ENCODE data around the gene COTL1. TPM values are rescaled to one million over a fixed set of nuclear protein-coding genes. Genes with fewer than 3 reads are reported as not detected.

The COTL1 gene
- polyA plus RNA-seq, 2 of the 4 experiments (the other 2 are of a cell fraction): 89.7 to 372 TPM

DNA sequence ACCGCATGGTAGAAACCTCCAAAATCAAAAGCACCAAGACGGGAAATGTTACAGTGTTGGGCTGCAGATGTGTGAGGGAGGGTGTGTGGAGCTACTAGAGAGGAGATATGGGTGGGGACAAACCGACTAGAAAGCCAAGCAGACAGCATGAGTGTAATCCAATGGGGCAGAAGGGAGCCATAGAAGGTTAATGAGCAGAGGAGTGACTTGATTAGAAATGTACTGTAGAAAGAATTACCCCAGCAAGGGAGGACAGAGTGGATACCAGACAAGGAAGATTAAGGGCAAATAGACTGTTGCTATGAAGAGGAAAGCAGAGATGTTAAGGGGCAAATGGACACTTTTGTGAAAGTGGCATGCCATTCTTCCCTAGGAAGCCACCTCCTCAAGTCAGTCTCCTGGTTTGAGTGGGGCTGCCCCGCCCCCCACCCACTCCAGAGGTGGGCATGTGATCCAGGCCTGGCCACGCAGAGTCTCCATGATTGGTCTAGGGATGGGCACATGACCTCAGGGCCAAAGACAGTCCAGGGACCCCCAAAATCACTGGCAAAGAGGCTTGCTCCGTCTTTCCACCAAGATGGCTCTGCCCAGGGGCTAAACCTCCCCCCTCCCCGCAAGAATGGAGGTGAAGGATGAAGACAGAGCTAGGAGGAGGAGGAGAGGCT is 4.3 kb downstream of the COTL1 start (continued):
- TF ChIP-seq, protein P1, sequence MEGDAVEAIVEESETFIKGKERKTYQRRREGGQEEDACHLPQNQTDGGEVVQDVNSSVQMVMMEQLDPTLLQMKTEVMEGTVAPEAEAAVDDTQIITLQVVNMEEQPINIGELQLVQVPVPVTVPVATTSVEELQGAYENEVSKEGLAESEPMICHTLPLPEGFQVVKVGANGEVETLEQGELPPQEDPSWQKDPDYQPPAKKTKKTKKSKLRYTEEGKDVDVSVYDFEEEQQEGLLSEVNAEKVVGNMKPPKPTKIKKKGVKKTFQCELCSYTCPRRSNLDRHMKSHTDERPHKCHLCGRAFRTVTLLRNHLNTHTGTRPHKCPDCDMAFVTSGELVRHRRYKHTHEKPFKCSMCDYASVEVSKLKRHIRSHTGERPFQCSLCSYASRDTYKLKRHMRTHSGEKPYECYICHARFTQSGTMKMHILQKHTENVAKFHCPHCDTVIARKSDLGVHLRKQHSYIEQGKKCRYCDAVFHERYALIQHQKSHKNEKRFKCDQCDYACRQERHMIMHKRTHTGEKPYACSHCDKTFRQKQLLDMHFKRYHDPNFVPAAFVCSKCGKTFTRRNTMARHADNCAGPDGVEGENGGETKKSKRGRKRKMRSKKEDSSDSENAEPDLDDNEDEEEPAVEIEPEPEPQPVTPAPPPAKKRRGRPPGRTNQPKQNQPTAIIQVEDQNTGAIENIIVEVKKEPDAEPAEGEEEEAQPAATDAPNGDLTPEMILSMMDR (IDR thresholded peaks at IDR 0.05): no peak

DNA sequence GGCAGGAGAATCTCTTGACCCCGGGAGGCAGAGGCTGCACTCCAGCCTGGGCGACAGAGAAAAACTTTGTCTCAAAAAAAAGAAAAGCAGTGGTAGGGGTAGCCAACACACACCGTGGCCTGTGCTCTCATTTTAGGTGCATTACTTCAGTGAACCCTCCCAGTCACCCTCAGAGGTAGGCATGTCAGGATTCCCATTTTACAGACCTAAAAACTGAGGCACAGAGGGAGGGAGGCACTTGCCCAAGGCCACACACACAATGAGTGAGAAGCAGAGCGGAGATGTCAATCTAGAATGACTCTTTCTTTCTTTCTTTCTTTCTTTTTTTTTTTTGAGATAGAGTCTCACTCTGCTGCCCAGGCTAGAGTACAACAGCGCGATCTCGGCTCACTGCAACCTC is 5.2 kb downstream of the COTL1 start:
- FAIRE-seq (no peak), DNase-seq (ENCODE audit: low read depth in 1 of 2, low spot score in 1 of 2) (no peak), ATAC-seq (no peak)
- Histone ChIP-seq H3K4me1 (peaks cover 28% of the 10 kb centered on the region), H3K27ac (no peak overlapping the region), H3K4me3 (no peak overlapping the region), H3K9me3 (no peaks in the 10 kb centered on the region), H3K4me2 (no peak overlapping the region)
- ChIA-PET POLR2A (no interaction called here), CTCF (interaction anchor here (0.7 to 4.8 kb wide), 6 partner anchors 10 to 113 kb away, joined by 3 to 30 read pairs (median 10); no protein-coding TSS in a partner anchor)
- no peak for TF ChIP-seq FOSB (CRISPR knock-in tag; IDR thresholded peaks at IDR 0.05)
- no peak for TF ChIP-seq CBX2 (IDR thresholded peaks at IDR 0.05; ENCODE audit: borderline replicate concordance, low read depth)
- TF ChIP-seq PBX3 (IDR thresholded peaks at IDR 0.05): no peak
- TF ChIP-seq CBX8 (IDR thresholded peaks at IDR 0.05): no peak
- no peak for TF ChIP-seq ESRRA (IDR thresholded peaks at IDR 0.05; ENCODE audit: borderline replicate concordance, low read length)
- no peak for TF ChIP-seq NPAS2 (CRISPR knock-in tag; IDR thresholded peaks at IDR 0.05; ENCODE audit: borderline replicate concordance)
- TF ChIP-seq, protein P2, sequence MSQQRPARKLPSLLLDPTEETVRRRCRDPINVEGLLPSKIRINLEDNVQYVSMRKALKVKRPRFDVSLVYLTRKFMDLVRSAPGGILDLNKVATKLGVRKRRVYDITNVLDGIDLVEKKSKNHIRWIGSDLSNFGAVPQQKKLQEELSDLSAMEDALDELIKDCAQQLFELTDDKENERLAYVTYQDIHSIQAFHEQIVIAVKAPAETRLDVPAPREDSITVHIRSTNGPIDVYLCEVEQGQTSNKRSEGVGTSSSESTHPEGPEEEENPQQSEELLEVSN (IDR thresholded peaks at IDR 0.05; ENCODE audit: borderline replicate concordance, low read depth): no peak
- no peak for TF ChIP-seq KDM1A (IDR thresholded peaks at IDR 0.05; ENCODE audit: low read depth)
- TF ChIP-seq TP53 (CRISPR knock-in tag; IDR thresholded peaks at IDR 0.05): no peak
- no peak for TF ChIP-seq RNF2 (IDR thresholded peaks at IDR 0.05; ENCODE audit: borderline replicate concordance, low read depth)
- TF ChIP-seq RFX5 (IDR thresholded peaks at IDR 0.05): no peak
- TF ChIP-seq FOSL2 (IDR thresholded peaks at IDR 0.05): no peak
- no peak for TF ChIP-seq FOSL2 (CRISPR knock-in tag; IDR thresholded peaks at IDR 0.05)
- TF ChIP-seq USF2 (IDR thresholded peaks at IDR 0.05): no peak
- no peak for TF ChIP-seq EP300 (IDR thresholded peaks at IDR 0.05)
- TF ChIP-seq HOXA7 (CRISPR knock-in tag; IDR thresholded peaks at IDR 0.05): no peak
- TF ChIP-seq EHF (CRISPR knock-in tag; IDR thresholded peaks at IDR 0.05): no peak
- no peak for TF ChIP-seq POLR2A (IDR thresholded peaks at IDR 0.05; ENCODE audit: low read length)
- TF ChIP-seq ZNF302 (CRISPR knock-in tag; IDR thresholded peaks at IDR 0.05): no peak
- no peak for TF ChIP-seq NFE2L2 (conservative IDR thresholded peaks at IDR 0.05; ENCODE audit: low read length)
- TF ChIP-seq BHLHE40 (IDR thresholded peaks at IDR 0.05; ENCODE audit: low read depth, low read length): no peak
- WGBS (ENCODE audit: missing lambda C conversion rate): over 99% methylated on average over 7 of the region's 7 CpGs

GRCh38 chr16:84611041-84611440 is 6.8 kb downstream of the COTL1 start:
- Histone ChIP-seq H3K4me3 (no peak overlapping the region), H3K9me3 (no peaks in the 10 kb centered on the region), H3K4me2 (no peak overlapping the region), H3K4me1 (peaks cover 26% of the 10 kb centered on the region), H3K27ac (no peak overlapping the region)
- 91% methylated on average over 4 of the region's 4 CpGs for WGBS (ENCODE audit: missing lambda C conversion rate)
- FAIRE-seq (no peak), DNase-seq (ENCODE audit: low read depth in 1 of 2, low spot score in 1 of 2) (no peak), ATAC-seq (no peak)
- ChIA-PET POLR2A (no interaction called here), CTCF (interaction anchor here (1.9 kb wide), 1 partner anchor 105 kb away, joined by 6 read pairs; no protein-coding TSS in a partner anchor)
- TF ChIP-seq MYC (IDR thresholded peaks at IDR 0.05; ENCODE audit: borderline replicate concordance, low read length) (no peak), RNF2 (IDR thresholded peaks at IDR 0.05; ENCODE audit: borderline replicate concordance, low read depth) (no peak), HOXB5 (CRISPR knock-in tag; IDR thresholded peaks at IDR 0.05) (no peak), MAFK (IDR thresholded peaks at IDR 0.05; ENCODE audit: partially characterized antibody) (no peak), CBX8 (IDR thresholded peaks at IDR 0.05) (no peak), FOSL2 (IDR thresholded peaks at IDR 0.05) (no peak), FOSL2 (CRISPR knock-in tag; IDR thresholded peaks at IDR 0.05) (no peak), HES2 (IDR thresholded peaks at IDR 0.05) (no peak), ZSCAN20 (CRISPR knock-in tag; IDR thresholded peaks at IDR 0.05) (no peak), RFX5 (IDR thresholded peaks at IDR 0.05) (no peak), RCOR1 (IDR thresholded peaks at IDR 0.05; ENCODE audit: low read depth, low read length) (no peak), ESRRA (IDR thresholded peaks at IDR 0.05; ENCODE audit: borderline replicate concordance, low read length) (no peak), EHF (CRISPR knock-in tag; IDR thresholded peaks at IDR 0.05) (no peak), KDM1A (IDR thresholded peaks at IDR 0.05; ENCODE audit: low read depth) (no peak), FOXS1 (CRISPR knock-in tag; IDR thresholded peaks at IDR 0.05) (no peak), ZC3H11A (IDR thresholded peaks at IDR 0.05) (no peak)
- TF ChIP-seq, protein P3, sequence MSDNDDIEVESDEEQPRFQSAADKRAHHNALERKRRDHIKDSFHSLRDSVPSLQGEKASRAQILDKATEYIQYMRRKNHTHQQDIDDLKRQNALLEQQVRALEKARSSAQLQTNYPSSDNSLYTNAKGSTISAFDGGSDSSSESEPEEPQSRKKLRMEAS (IDR thresholded peaks at IDR 0.05): no peak

Measured in A549 (cell line).